ENCODE measurements around the gene IGFBP4.

IGFBP4 gene

GRCh38 chr17:40432864-40433528 lies 10.3 kb upstream of the IGFBP4 start:
- no peak for DNase-seq

GRCh38 chr17:40433551-40434415 lies 9.5 kb upstream of the IGFBP4 start:
- peak; percentile 55 for DNase-seq

- DNase-seq, result no peak
Measured at GRCh38 chr17:40436636-40437035, 6.6 kb upstream of the IGFBP4 start.

GRCh38 chr17:40437095-40437732 lies 6.0 kb upstream of the IGFBP4 start:
- DNase-seq, result no peak

- no peak for DNase-seq
Measured at GRCh38 chr17:40440166-40440565, 3.1 kb upstream of the IGFBP4 start.

- no peak for DNase-seq
Measured at GRCh38 chr17:40442392-40443195, 656 bp upstream of the IGFBP4 start.

- peak; percentile 21 for DNase-seq
Measured at GRCh38 chr17:40443988-40444899, 994 bp downstream of the IGFBP4 start.

- DNase-seq, result no peak
Measured at GRCh38 chr17:40445751-40446468, 2.7 kb downstream of the IGFBP4 start.

GRCh38 chr17:40447148-40447644 lies 3.9 kb downstream of the IGFBP4 start:
- no peak for DNase-seq

- DNase-seq, result no peak
Measured at GRCh38 chr17:40447806-40448205, 4.6 kb downstream of the IGFBP4 start.

- DNase-seq, result no peak
Measured at GRCh38 chr17:40448213-40448638, 5.0 kb downstream of the IGFBP4 start.

- DNase-seq, result no peak
Measured at GRCh38 chr17:40448639-40449261, 5.5 kb downstream of the IGFBP4 start.

- DNase-seq, result peak; percentile 50
Measured at GRCh38 chr17:40450175-40450574, 6.9 kb downstream of the IGFBP4 start.

- DNase-seq, result no peak
Measured at GRCh38 chr17:40451420-40451819, 8.2 kb downstream of the IGFBP4 start.

- peak; percentile 38 for DNase-seq
Measured at GRCh38 chr17:40452216-40452787, 9.1 kb downstream of the IGFBP4 start.

GRCh38 chr17:40452921-40453378 lies 9.7 kb downstream of the IGFBP4 start:
- DNase-seq, result no peak

- no peak for DNase-seq
Measured at GRCh38 chr17:40453881-40454612, 10.8 kb downstream of the IGFBP4 start.

- no peak for DNase-seq
Measured at GRCh38 chr17:40454613-40454995, 11.4 kb downstream of the IGFBP4 start.

GRCh38 chr17:40456396-40456951 lies 13.2 kb downstream of the IGFBP4 start:
- no peak for DNase-seq

Data from activated CD4-positive, alpha-beta T cell treated with anti-CD3 and anti-CD28 coated beads for 48 hours (primary cell).